GM19438 (cell line): Measurements from ENCODE around the gene CHAC2.
"Not testable (repeated sequence)": the region's sequence is repeated elsewhere in the genome, so short reads cannot be mapped to it uniquely, and the experiment has no call there.

Experiments
- ATAC-seq: cut with Tn5 transposase; IDR thresholded peaks from one replicate; pipeline ENCODE4 v1.9.1; 2021; ENCODE audit warnings: low read depth; ENCODE audit not compliant: unreplicated experiment

Gene CHAC2

DNA sequence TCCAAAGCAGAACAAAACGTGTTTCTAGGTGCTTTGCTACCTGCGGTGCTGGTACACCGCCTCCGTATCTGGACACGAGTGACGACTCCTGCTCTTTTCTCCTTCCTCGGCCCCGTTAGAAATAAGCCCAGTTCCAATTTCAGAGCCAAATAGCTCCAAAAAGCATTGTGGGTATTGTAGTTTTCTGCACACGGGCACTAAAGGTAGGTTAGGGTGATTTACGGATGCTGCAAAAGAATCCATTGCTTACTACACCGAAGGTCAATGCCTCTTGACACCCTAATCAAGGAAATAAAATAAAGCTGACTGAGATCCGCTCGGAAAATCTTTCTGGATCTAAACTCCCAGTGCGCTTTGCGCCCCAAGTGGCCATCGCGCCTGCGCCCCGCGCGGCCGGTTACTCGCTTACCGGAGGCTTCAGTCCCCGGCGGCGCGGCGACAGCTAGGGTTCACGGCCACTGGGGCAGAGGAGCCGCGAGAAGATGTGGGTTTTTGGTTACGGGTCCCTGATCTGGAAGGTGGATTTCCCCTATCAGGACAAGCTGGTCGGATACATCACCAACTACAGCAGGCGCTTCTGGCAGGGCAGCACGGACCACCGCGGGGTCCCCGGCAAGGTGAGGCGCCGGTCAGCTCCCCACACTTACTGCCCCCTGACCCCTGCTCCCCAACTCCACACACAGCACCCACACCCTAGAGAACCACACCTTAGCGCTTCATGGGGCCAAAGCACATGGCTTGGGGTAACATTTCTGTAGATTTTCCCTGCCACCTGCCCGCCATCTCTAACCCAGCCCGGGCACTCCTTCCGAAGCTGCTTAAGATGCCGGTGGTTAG, at the start of gene CHAC2:
CHAC2 (plus strand) TSS at position 400 of the 837 bp plus-strand sequence; CDS start at position 483, 83 bp downstream.
- peak; percentile 90 for ATAC-seq

DNA sequence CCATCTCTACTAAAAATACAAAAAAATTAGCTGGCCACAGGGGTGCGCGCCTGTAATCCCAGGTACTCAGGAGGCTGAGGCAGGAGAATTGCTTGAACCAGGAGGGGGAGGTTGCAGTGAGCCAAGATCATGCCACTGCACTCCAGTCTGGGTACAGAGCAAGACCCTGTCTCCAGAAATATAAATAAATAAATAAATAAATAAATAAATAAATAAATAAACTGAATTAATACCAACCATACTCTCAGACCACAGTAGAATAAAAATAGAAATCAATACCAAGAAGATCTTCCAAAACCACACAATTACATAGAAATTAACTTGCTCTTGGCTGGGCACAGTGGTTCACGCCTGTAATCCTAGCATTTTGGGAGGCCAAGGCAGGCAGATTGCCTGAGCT, 46.7 kb upstream of the CHAC2 start:
- ATAC-seq, result not testable (repeated sequence)

- ATAC-seq, result no peak
Measured at GRCh38 chr2:53724536-53724935, 43.1 kb upstream of the CHAC2 start.

- no peak for ATAC-seq
Measured at GRCh38 chr2:53725662-53726061, 41.9 kb upstream of the CHAC2 start.

DNA sequence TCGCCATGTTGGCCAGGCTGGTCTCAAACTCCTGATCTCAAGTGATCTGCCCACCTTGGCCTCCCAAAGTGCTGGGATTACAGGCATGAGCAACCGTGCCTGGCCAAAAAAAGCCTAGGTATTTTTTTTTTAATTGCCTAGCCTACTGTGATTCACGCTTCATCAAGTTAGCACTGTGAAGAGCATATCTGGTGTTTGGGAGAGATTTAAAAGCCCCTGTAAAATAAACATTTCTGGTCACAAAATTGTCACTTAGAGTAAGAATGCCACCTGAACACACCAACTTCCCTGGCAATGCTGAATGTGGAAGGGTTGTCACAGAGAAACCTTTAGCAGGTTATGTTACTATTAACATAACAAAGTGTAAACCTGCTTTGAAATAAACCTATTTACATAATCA, 39.7 kb upstream of the CHAC2 start:
- no peak for ATAC-seq

DNA sequence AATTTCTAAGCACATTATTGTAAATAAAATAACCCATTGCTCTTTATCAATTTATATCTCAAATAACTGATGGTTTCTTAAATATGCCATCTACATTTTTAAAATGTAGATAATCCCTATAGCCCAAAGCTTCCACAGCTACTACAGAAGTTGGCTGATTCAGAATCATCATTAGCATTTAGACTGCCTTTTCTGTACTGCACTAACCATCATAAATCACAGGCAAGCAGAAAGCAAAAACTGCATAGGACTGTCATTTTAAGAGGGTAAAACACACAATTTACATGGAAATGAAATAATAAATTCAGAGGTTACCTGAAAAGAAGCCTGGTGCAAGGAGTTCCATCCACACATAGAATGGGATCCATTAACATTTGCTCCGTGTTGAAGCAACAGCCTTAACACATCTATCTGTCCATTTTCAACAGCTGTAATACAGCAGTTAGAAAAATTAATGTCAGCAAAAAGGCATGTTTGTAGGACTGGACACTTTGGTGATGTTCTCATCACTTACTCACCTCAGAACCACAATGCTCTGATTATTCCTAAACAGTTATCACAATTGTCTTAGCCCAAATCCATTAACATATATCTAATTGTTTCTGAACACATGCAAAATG, 38.4 kb upstream of the CHAC2 start:
- ATAC-seq, result no peak

DNA sequence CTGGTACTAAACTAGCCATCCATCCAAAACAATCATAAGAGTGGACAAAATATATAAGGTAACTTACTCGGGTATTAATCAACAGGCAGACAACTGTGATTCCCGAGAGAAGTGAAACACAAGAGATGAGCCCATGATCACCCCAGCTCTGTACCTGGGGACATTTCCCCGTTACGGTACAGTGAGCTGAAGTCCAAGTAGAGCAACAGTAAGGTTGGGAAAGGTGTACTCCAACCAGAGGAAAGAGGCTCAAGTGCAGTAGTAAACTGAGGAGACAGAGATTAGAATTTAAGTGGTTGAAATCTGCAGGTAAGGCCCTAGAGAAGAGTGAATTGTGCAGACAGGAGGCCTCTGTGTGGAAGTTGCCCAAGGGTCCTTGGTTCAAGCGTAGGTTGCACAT, 30.5 kb upstream of the CHAC2 start:
- no peak for ATAC-seq

- ATAC-seq, result no peak
Measured at GRCh38 chr2:53739032-53739431, 28.6 kb upstream of the CHAC2 start.

GRCh38 chr2:53740170-53740569, 27.4 kb upstream of the CHAC2 start:
- ATAC-seq, result no peak

GRCh38 chr2:53744395-53745065, 23.1 kb upstream of the CHAC2 start:
- no peak for ATAC-seq

GRCh38 chr2:53750041-53750768, 17.4 kb upstream of the CHAC2 start:
- ATAC-seq, result peak; percentile 49

GRCh38 chr2:53751728-53752127, 15.9 kb upstream of the CHAC2 start:
- ATAC-seq, result peak; percentile 54

DNA sequence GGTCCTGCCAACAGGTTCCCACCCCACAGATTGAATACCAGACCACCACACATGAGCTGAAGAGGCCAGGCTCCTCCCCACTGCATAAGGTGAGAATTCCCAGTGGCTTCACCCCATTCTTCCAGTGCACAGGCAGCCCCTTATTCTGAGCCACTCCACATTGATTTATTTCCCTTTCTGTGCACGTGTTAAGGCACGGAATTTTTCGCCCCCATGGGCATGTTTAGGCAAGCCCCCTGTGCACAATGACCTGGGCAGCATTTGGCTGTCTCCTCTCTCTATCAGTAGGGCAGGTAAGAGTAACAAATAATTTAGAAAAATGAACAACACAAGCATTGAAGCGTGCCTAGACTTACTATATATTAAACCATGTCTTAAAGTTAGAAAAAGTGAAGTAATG, 15.2 kb upstream of the CHAC2 start:
- no peak for ATAC-seq

GRCh38 chr2:53753041-53753440, 14.6 kb upstream of the CHAC2 start:
- ATAC-seq, result no peak

- no peak for ATAC-seq
Measured at GRCh38 chr2:53755121-53755520, 12.5 kb upstream of the CHAC2 start.

- ATAC-seq, result no peak
Measured at GRCh38 chr2:53756644-53757043, 11.0 kb upstream of the CHAC2 start.

GRCh38 chr2:53757206-53757605, 10.4 kb upstream of the CHAC2 start:
- not testable (repeated sequence) for ATAC-seq

GRCh38 chr2:53765767-53766166, 1.8 kb upstream of the CHAC2 start:
- ATAC-seq, result no peak

- ATAC-seq, result no peak
Measured at GRCh38 chr2:53768242-53768542, 588 bp downstream of the CHAC2 start.

- ATAC-seq, result no peak
Measured at GRCh38 chr2:53769318-53769945, 1.8 kb downstream of the CHAC2 start.

- no peak for ATAC-seq
Measured at GRCh38 chr2:53770264-53770663, 2.7 kb downstream of the CHAC2 start.
